HepG2 (cell line): ENCODE measurements around the gene SGCD.

Experiments
- CTCF ChIP-seq: sonication (generic); formaldehyde crosslinking; IDR thresholded peaks from 2 replicates; pipeline ENCODE4 v1.5.0; 2020; ENCODE audit warnings: mild to moderate bottlenecking, missing genetic modification reagents, moderate library complexity
- E2F5 ChIP-seq: sonication (generic); formaldehyde crosslinking; conservative IDR thresholded peaks from 2 replicates; pipeline ENCODE4 v1.4.0; 2020; ENCODE audit warnings: missing genetic modification reagents
- FOXM1 ChIP-seq: sonication (generic); formaldehyde crosslinking; IDR thresholded peaks from 2 replicates; pipeline ENCODE4 v1.5.0; 2020; ENCODE audit warnings: missing genetic modification reagents
- MAFK ChIP-seq, 2 experiments: IDR thresholded peaks in 1 of 2; conservative IDR thresholded peaks in 1 of 2; 2 replicates each; pipeline ENCODE4 v1.6.1; 2011; ENCODE audit warnings: improper control_type of control experiment in 2 of 2, low read length in 2 of 2
- NFYB ChIP-seq: sonication (generic); formaldehyde crosslinking; IDR thresholded peaks from 2 replicates; pipeline ENCODE4 v1.4.0; 2020; ENCODE audit warnings: missing genetic modification reagents
- SRSF9 ChIP-seq: fragments of 200-400 bp; formaldehyde crosslinking; IDR thresholded peaks from 2 replicates; pipeline ENCODE4 v1.6.1; 2018; ENCODE audit warnings: borderline replicate concordance, mild to moderate bottlenecking, low read depth, low read length; ENCODE audit not compliant: insufficient read depth, poor library complexity, severe bottlenecking
- TBX3 ChIP-seq: fragments of 450-650 bp; IDR thresholded peaks from 2 replicates; pipeline ENCODE4 v1.6.1; 2017; ENCODE audit warnings: antibody characterized with exemption, mild to moderate bottlenecking, inconsistent platforms, borderline replicate concordance
- ZFP41 ChIP-seq: sonication (generic); formaldehyde crosslinking; IDR thresholded peaks from 2 replicates; pipeline ENCODE4 v1.4.0; 2020; ENCODE audit warnings: mild to moderate bottlenecking, missing genetic modification reagents, borderline replicate concordance
- ZNF24 ChIP-seq: fragments of 450-650 bp; IDR thresholded peaks from 2 replicates; pipeline ENCODE4 v1.6.1; 2017; ENCODE audit warnings: antibody characterized with exemption, mild to moderate bottlenecking
- ZNF333 ChIP-seq: sonication (generic); formaldehyde crosslinking; IDR thresholded peaks from 2 replicates; pipeline ENCODE4 v1.4.0; 2020; ENCODE audit warnings: mild to moderate bottlenecking, missing genetic modification reagents, borderline replicate concordance
- TF ChIP-seq, protein P1 (sequence below): sonication (generic); formaldehyde crosslinking; IDR thresholded peaks from 2 replicates; pipeline ENCODE4 v1.5.0; 2020; ENCODE audit warnings: mild to moderate bottlenecking, missing genetic modification reagents
- TF ChIP-seq, protein P2 (sequence below): fragments of 450-650 bp; IDR thresholded peaks from 2 replicates; pipeline ENCODE4 v1.6.1; 2017
- TF ChIP-seq, protein P3 (sequence below): sonication (generic); formaldehyde crosslinking; IDR thresholded peaks from 2 replicates; pipeline ENCODE4 v1.5.1; 2020; ENCODE audit warnings: missing genetic modification reagents, mild to moderate bottlenecking, borderline replicate concordance

GRCh38 chr5:156698323-156698722, 371.4 kb downstream of the SGCD start:
- TF ChIP-seq CTCF (CRISPR knock-in tag), result no peak
- TF ChIP-seq, protein P1, sequence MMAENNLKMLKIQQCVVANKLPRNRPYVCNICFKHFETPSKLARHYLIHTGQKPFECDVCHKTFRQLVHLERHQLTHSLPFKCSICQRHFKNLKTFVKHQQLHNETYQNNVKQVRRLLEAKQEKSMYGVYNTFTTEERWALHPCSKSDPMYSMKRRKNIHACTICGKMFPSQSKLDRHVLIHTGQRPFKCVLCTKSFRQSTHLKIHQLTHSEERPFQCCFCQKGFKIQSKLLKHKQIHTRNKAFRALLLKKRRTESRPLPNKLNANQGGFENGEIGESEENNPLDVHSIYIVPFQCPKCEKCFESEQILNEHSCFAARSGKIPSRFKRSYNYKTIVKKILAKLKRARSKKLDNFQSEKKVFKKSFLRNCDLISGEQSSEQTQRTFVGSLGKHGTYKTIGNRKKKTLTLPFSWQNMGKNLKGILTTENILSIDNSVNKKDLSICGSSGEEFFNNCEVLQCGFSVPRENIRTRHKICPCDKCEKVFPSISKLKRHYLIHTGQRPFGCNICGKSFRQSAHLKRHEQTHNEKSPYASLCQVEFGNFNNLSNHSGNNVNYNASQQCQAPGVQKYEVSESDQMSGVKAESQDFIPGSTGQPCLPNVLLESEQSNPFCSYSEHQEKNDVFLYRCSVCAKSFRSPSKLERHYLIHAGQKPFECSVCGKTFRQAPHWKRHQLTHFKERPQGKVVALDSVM, result no peak
- TF ChIP-seq, protein P2, sequence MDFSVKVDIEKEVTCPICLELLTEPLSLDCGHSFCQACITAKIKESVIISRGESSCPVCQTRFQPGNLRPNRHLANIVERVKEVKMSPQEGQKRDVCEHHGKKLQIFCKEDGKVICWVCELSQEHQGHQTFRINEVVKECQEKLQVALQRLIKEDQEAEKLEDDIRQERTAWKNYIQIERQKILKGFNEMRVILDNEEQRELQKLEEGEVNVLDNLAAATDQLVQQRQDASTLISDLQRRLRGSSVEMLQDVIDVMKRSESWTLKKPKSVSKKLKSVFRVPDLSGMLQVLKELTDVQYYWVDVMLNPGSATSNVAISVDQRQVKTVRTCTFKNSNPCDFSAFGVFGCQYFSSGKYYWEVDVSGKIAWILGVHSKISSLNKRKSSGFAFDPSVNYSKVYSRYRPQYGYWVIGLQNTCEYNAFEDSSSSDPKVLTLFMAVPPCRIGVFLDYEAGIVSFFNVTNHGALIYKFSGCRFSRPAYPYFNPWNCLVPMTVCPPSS, result no peak
- TF ChIP-seq ZFP41 (CRISPR knock-in tag), result no peak
- TF ChIP-seq ZNF333 (CRISPR knock-in tag), result no peak
- no peak for TF ChIP-seq NFYB (CRISPR knock-in tag)
- TF ChIP-seq MAFK (conservative IDR thresholded peaks at IDR 0.05 in 1 of 2, IDR thresholded peaks at IDR 0.05 in 1 of 2; ENCODE audit: low read length in 2 of 2), result no peak
- TF ChIP-seq ZNF24, result no peak
- no peak for TF ChIP-seq E2F5 (CRISPR knock-in tag)
- no peak for TF ChIP-seq SRSF9
- TF ChIP-seq TBX3, result no peak
- TF ChIP-seq, protein P3, sequence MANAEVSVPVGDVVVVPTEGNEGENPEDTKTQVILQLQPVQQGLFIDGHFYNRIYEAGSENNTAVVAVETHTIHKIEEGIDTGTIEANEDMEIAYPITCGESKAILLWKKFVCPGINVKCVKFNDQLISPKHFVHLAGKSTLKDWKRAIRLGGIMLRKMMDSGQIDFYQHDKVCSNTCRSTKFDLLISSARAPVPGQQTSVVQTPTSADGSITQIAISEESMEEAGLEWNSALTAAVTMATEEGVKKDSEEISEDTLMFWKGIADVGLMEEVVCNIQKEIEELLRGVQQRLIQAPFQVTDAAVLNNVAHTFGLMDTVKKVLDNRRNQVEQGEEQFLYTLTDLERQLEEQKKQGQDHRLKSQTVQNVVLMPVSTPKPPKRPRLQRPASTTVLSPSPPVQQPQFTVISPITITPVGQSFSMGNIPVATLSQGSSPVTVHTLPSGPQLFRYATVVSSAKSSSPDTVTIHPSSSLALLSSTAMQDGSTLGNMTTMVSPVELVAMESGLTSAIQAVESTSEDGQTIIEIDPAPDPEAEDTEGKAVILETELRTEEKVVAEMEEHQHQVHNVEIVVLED, result no peak
- TF ChIP-seq FOXM1 (CRISPR knock-in tag), result no peak
